ENCODE measurements around the gene SLC37A2. TPM values are rescaled to one million over a fixed set of nuclear protein-coding genes. Genes with fewer than 3 reads are reported as not detected.

The SLC37A2 gene
- total RNA-seq, 1 experiment from 2014 or later = 0.79 TPM

GRCh38 chr11:125078516-125079140 lies 15.5 kb downstream of the SLC37A2 start:
- H3K27me3 ChIP-seq = no peaks in the 10 kb centered on the region
- no peak overlapping the region for H3K4me3 ChIP-seq
- DNase-seq = no peak
- no peaks in the 10 kb centered on the region for H3K9me3 ChIP-seq
- no peaks in the 10 kb centered on the region for H3K36me3 ChIP-seq

- Histone ChIP-seq H3K36me3 (no peaks in the 10 kb centered on the region), H3K4me3 (no peak overlapping the region), H3K9me3 (no peaks in the 10 kb centered on the region), H3K27me3 (no peaks in the 10 kb centered on the region)
- no peak for DNase-seq
Measured at GRCh38 chr11:125079151-125079877, 16.2 kb downstream of the SLC37A2 start.

- no peak overlapping the region for H3K4me3 ChIP-seq
- DNase-seq = no peak
- H3K9me3 ChIP-seq = no peaks in the 10 kb centered on the region
- no peaks in the 10 kb centered on the region for H3K36me3 ChIP-seq
- no peaks in the 10 kb centered on the region for H3K27me3 ChIP-seq
Measured at GRCh38 chr11:125079878-125080530, 16.9 kb downstream of the SLC37A2 start.

GRCh38 chr11:125080531-125080911 lies 17.4 kb downstream of the SLC37A2 start:
- DNase-seq = no peak
- Histone ChIP-seq H3K9me3 (no peaks in the 10 kb centered on the region), H3K4me3 (no peak overlapping the region), H3K36me3 (no peaks in the 10 kb centered on the region), H3K27me3 (no peaks in the 10 kb centered on the region)

- no peak for DNase-seq
- H3K9me3 ChIP-seq = no peaks in the 10 kb centered on the region
- H3K27me3 ChIP-seq = no peaks in the 10 kb centered on the region
- H3K36me3 ChIP-seq = no peaks in the 10 kb centered on the region
- no peak overlapping the region for H3K4me3 ChIP-seq
Measured at GRCh38 chr11:125081098-125081798, 18.1 kb downstream of the SLC37A2 start.

GRCh38 chr11:125082040-125082439 lies 18.9 kb downstream of the SLC37A2 start:
- H3K27me3 ChIP-seq = no peaks in the 10 kb centered on the region
- H3K36me3 ChIP-seq = no peaks in the 10 kb centered on the region
- no peak overlapping the region for H3K4me3 ChIP-seq
- H3K9me3 ChIP-seq = no peaks in the 10 kb centered on the region
- no peak for DNase-seq

GRCh38 chr11:125082611-125083311 lies 19.7 kb downstream of the SLC37A2 start:
- no peaks in the 10 kb centered on the region for H3K9me3 ChIP-seq
- DNase-seq = no peak
- H3K36me3 ChIP-seq = no peaks in the 10 kb centered on the region
- no peaks in the 10 kb centered on the region for H3K27me3 ChIP-seq
- no peak overlapping the region for H3K4me3 ChIP-seq

GRCh38 chr11:125083312-125084056 lies 20.4 kb downstream of the SLC37A2 start:
- no peaks in the 10 kb centered on the region for H3K36me3 ChIP-seq
- no peak for DNase-seq
- H3K4me3 ChIP-seq = no peak overlapping the region
- H3K9me3 ChIP-seq = no peaks in the 10 kb centered on the region
- H3K27me3 ChIP-seq = no peaks in the 10 kb centered on the region

GRCh38 chr11:125084057-125084416 lies 20.9 kb downstream of the SLC37A2 start:
- DNase-seq = no peak
- H3K4me3 ChIP-seq = no peak overlapping the region
- H3K36me3 ChIP-seq = no peaks in the 10 kb centered on the region
- no peaks in the 10 kb centered on the region for H3K27me3 ChIP-seq
- no peaks in the 10 kb centered on the region for H3K9me3 ChIP-seq

GRCh38 chr11:125084761-125085231 lies 21.7 kb downstream of the SLC37A2 start:
- Histone ChIP-seq H3K9me3 (no peaks in the 10 kb centered on the region), H3K27me3 (no peaks in the 10 kb centered on the region), H3K4me3 (no peak overlapping the region), H3K36me3 (no peaks in the 10 kb centered on the region)
- DNase-seq = no peak

GRCh38 chr11:125085301-125086081 lies 22.4 kb downstream of the SLC37A2 start:
- H3K4me3 ChIP-seq = no peak overlapping the region
- H3K9me3 ChIP-seq = no peaks in the 10 kb centered on the region
- H3K27me3 ChIP-seq = no peaks in the 10 kb centered on the region
- no peaks in the 10 kb centered on the region for H3K36me3 ChIP-seq
- no peak for DNase-seq

GRCh38 chr11:125086633-125087296 lies 23.7 kb downstream of the SLC37A2 start:
- H3K36me3 ChIP-seq = no peaks in the 10 kb centered on the region
- DNase-seq = no peak
- no peaks in the 10 kb centered on the region for H3K9me3 ChIP-seq
- H3K4me3 ChIP-seq = no peak overlapping the region
- no peaks in the 10 kb centered on the region for H3K27me3 ChIP-seq

- Histone ChIP-seq H3K27me3 (no peaks in the 10 kb centered on the region), H3K4me3 (no peak overlapping the region), H3K36me3 (no peaks in the 10 kb centered on the region), H3K9me3 (no peaks in the 10 kb centered on the region)
- DNase-seq = no peak
Measured at GRCh38 chr11:125088123-125088522, 25.0 kb downstream of the SLC37A2 start.

GRCh38 chr11:125088576-125089455 lies 25.7 kb downstream of the SLC37A2 start:
- DNase-seq = no peak
- Histone ChIP-seq H3K36me3 (no peaks in the 10 kb centered on the region), H3K27me3 (no peaks in the 10 kb centered on the region), H3K9me3 (no peaks in the 10 kb centered on the region), H3K4me3 (no peak overlapping the region)

All from MG63 (cell line).